ENCODE results near the gene FANCD2OS.

DNA sequence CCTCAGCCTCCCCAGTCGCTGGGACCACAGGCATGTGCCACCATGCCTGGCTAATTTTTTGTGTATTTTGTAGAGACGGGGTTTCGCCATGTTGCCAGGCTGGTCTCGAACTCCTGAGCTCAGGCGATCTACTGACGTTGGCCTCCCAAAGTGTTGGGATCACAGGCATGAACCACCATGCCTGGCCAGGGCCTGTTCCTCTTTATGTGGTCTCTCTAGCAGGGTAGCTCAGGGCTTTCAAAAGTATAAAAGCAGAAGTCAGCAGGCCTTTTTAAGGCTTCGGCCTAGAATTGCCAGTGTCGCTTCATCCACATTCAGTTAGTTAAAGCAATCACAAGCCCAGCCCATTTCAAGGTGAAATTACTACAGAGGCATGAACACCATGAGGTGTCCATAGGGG lies 41.2 kb upstream of the FANCD2OS start:
- TF ChIP-seq, protein P1, sequence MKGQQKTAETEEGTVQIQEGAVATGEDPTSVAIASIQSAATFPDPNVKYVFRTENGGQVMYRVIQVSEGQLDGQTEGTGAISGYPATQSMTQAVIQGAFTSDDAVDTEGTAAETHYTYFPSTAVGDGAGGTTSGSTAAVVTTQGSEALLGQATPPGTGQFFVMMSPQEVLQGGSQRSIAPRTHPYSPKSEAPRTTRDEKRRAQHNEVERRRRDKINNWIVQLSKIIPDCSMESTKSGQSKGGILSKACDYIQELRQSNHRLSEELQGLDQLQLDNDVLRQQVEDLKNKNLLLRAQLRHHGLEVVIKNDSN (IDR thresholded peaks at IDR 0.05), result no peak
- TF ChIP-seq CEBPB (IDR thresholded peaks at IDR 0.05) (no peak), EP300 (IDR thresholded peaks at IDR 0.05; ENCODE audit: borderline replicate concordance) (no peak), TAF1 (IDR thresholded peaks at IDR 0.05; ENCODE audit: low read depth) (no peak), YY1 (IDR thresholded peaks at IDR 0.05; ENCODE audit: low read depth) (no peak), FOXM1 (IDR thresholded peaks at IDR 0.05; ENCODE audit: borderline replicate concordance, low read depth) (no peak), NFIC (IDR thresholded peaks at IDR 0.05) (no peak), CREB1 (IDR thresholded peaks at IDR 0.05; ENCODE audit: low read depth) (no peak)

Data from Ishikawa (cell line).